A549 (cell line): ENCODE results near the gene BBIP1. TPM values are rescaled to one million over a fixed set of nuclear protein-coding genes. Genes with fewer than 3 reads are reported as not detected.
A peak's percentile ranks its signal among the peaks of the same experiment; 100 is the strongest.

Experiments
- ATAC-seq, 2 experiments: fragments of 200-7000 bp in 1 of 2; fragments of >200 bp in 1 of 2; cut with Nextera tagmentation in 1 of 2; cut with Tn5 transposase in 1 of 2; 3 replicates each; pipeline versions ENCODE4 v1.8.0 to v1.9.1; 2018 to 2020; ENCODE audit warnings: mild to moderate bottlenecking in 1 of 2, moderate library complexity in 1 of 2
- CTCF ChIA-PET: fragments of 300-600 bp; sonication (Branson Sonifier 250); formaldehyde crosslinking; extraction: SDS; loops from one replicate; lab custom pipeline; 2021; ENCODE audit warnings: antibody characterized with exemption, inconsistent platforms; lab: Yijun Ruan, JAX
- POLR2A ChIA-PET: fragments of 350-600 bp; formaldehyde crosslinking; extraction: SDS; loops from one replicate; lab custom pipeline; 2021; ENCODE audit warnings: antibody characterized with exemption, inconsistent platforms; lab: Yijun Ruan, JAX
- DNase-seq, 2 experiments: peaks; one replicate each; pipeline versions ENCODE4 v3.0.0 to v3.0.0-alpha.2; 2011 to 2016; ENCODE audit warnings: low read depth in 1 of 2, low spot score in 1 of 2
- FAIRE-seq: peaks from 2 replicates; lab custom pipeline; 2011; peaks lifted over from hg19 to GRCh38; lab: Jason Lieb, UNC
- H3K27ac ChIP-seq, 2 experiments: fragments of >200 bp; sonication (Bioruptor Twin); formaldehyde crosslinking; 3 replicates each; pipeline ENCODE4 v1.5.1; 2016 to 2017
- H3K4me1 ChIP-seq: fragments of >200 bp; sonication (Bioruptor Twin); formaldehyde crosslinking; 3 replicates; pipeline ENCODE4 v1.6.1; 2016
- H3K4me2 ChIP-seq: fragments of >200 bp; sonication (Bioruptor Twin); formaldehyde crosslinking; 3 replicates; pipeline ENCODE4 v1.6.1; 2016
- H3K4me3 ChIP-seq: fragments of >200 bp; sonication (Bioruptor Twin); formaldehyde crosslinking; 3 replicates; pipeline ENCODE4 v1.5.1; 2016
- H3K9me3 ChIP-seq: fragments of >200 bp; sonication (Bioruptor Twin); formaldehyde crosslinking; 3 replicates; pipeline ENCODE4 v1.6.1; 2016
- BHLHE40 ChIP-seq: IDR thresholded peaks from 2 replicates; pipeline ENCODE4 v1.6.1; 2012; ENCODE audit warnings: low read depth, low read length, inconsistent platforms
- CBX2 ChIP-seq: fragments of 200-600 bp; sonication (generic); IDR thresholded peaks from 2 replicates; pipeline ENCODE4 v1.6.1; 2016; ENCODE audit warnings: low read depth, mild to moderate bottlenecking, borderline replicate concordance
- CEBPB ChIP-seq, 2 experiments: fragments of >200 bp in 1 of 2; sonication (Bioruptor Twin) in 1 of 2; formaldehyde crosslinking in 1 of 2; IDR thresholded peaks; 2 replicates each; pipeline ENCODE4 v1.6.1; 2012 to 2016
- CHD2 ChIP-seq: fragments of 150-350 bp; IDR thresholded peaks from 2 replicates; pipeline ENCODE4 v1.6.1; 2014; ENCODE audit warnings: low read length; ENCODE audit not compliant: partially characterized antibody
- CHD4 ChIP-seq: fragments of 200-600 bp; sonication (generic); IDR thresholded peaks from 2 replicates; pipeline ENCODE4 v1.6.1; 2016; ENCODE audit warnings: antibody characterized with exemption, mild to moderate bottlenecking, borderline replicate concordance
- HOXB13 ChIP-seq: fragments of 250-450 bp; sonication (Bioruptor Pico); IDR thresholded peaks from 2 replicates; pipeline ENCODE4 v1.5.0; 2020; ENCODE audit warnings: low read depth, mild to moderate bottlenecking, moderate library complexity
- HOXB5 ChIP-seq: fragments of 250-450 bp; sonication (Bioruptor Pico); IDR thresholded peaks from 2 replicates; pipeline ENCODE4 v1.5.0; 2020; ENCODE audit warnings: mild to moderate bottlenecking, moderate library complexity
- JUN ChIP-seq, 2 experiments: fragments of >200 bp; sonication (Bioruptor Twin); formaldehyde crosslinking; IDR thresholded peaks; 2 replicates in 1 of 2; 3 replicates in 1 of 2; pipeline ENCODE4 v1.6.1; 2016 to 2017
- KDM5A ChIP-seq: fragments of 200-600 bp; sonication (generic); IDR thresholded peaks from 2 replicates; pipeline ENCODE4 v1.6.1; 2016; ENCODE audit warnings: antibody characterized with exemption, mild to moderate bottlenecking
- MAFK ChIP-seq: fragments of 450-650 bp; IDR thresholded peaks from 2 replicates; pipeline ENCODE4 v1.6.1; 2014; ENCODE audit not compliant: partially characterized antibody
- PHF8 ChIP-seq: fragments of 200-600 bp; sonication (generic); IDR thresholded peaks from 2 replicates; pipeline ENCODE4 v1.6.1; 2016; ENCODE audit warnings: low read depth, mild to moderate bottlenecking, antibody characterized with exemption, moderate library complexity, borderline replicate concordance
- RNF2 ChIP-seq: fragments of 200-600 bp; sonication (generic); IDR thresholded peaks from 2 replicates; pipeline ENCODE4 v1.6.1; 2016; ENCODE audit warnings: low read depth, mild to moderate bottlenecking, antibody characterized with exemption, moderate library complexity, borderline replicate concordance
- TP53 ChIP-seq: fragments of 250-450 bp; sonication (Bioruptor Pico); IDR thresholded peaks from 2 replicates; pipeline ENCODE4 v1.5.0; 2021; ENCODE audit warnings: mild to moderate bottlenecking, moderate library complexity
- ZC3H11A ChIP-seq: fragments of 450-650 bp; IDR thresholded peaks from 2 replicates; pipeline ENCODE4 v1.6.1; 2014; ENCODE audit warnings: antibody characterized with exemption, mild to moderate bottlenecking
- ZNF302 ChIP-seq: fragments of 250-450 bp; sonication (Bioruptor Pico); IDR thresholded peaks from 2 replicates; pipeline ENCODE4 v1.9.0; 2021; ENCODE audit warnings: inconsistent platforms, mild to moderate bottlenecking, moderate library complexity
- WGBS: methylation state at CpG from one replicate; pipeline ENCODE4 v1.1.6; 2017; ENCODE audit errors: missing lambda C conversion rate; 5-methylcytosine and 5-hydroxymethylcytosine counted together
- polyA plus RNA-seq, 4 experiments: library from polyadenylated mRNA; depleted of rRNA in 3 of 4; stranded (reverse); fragments of >200 nt; fragmentation: RNase III in 1 of 4; extraction: RNeasy Plus Mini Kit Qiagen cat#74134 plus additional on column Dnase treatment in 1 of 4; gene quantifications; 2 replicates in 3 of 4; 3 replicates in 1 of 4; pipeline ENCODE4 v1.2.3, GENCODE V29; 2011 to 2017
- TF ChIP-seq, protein P1 (sequence below): fragments of >200 bp; sonication (Bioruptor Twin); formaldehyde crosslinking; IDR thresholded peaks from 2 replicates; pipeline ENCODE4 v1.6.1; 2016
- TF ChIP-seq, protein P2 (sequence below): fragments of 250-450 bp; sonication (Bioruptor Pico); IDR thresholded peaks from 2 replicates; pipeline ENCODE4 v1.5.0; 2021; ENCODE audit warnings: mild to moderate bottlenecking, moderate library complexity, borderline replicate concordance
- TF ChIP-seq, protein P3 (sequence below): fragments of 450-650 bp; IDR thresholded peaks from 2 replicates; pipeline ENCODE4 v1.6.1; 2014; ENCODE audit warnings: antibody characterized with exemption
- TF ChIP-seq, protein P4 (sequence below): fragments of >200 bp; sonication (Bioruptor Twin); formaldehyde crosslinking; IDR thresholded peaks from 3 replicates; pipeline ENCODE4 v1.5.1; 2016
- TF ChIP-seq, protein P5 (sequence below): fragments of 150-350 bp; IDR thresholded peaks from 2 replicates; pipeline ENCODE4 v1.6.1; 2014; ENCODE audit warnings: low read depth, mild to moderate bottlenecking, low read length

Gene BBIP1
- polyA plus RNA-seq, 2 of the 4 experiments (the other 2 are of a cell fraction) = 57.2 to 83.4 TPM

DNA sequence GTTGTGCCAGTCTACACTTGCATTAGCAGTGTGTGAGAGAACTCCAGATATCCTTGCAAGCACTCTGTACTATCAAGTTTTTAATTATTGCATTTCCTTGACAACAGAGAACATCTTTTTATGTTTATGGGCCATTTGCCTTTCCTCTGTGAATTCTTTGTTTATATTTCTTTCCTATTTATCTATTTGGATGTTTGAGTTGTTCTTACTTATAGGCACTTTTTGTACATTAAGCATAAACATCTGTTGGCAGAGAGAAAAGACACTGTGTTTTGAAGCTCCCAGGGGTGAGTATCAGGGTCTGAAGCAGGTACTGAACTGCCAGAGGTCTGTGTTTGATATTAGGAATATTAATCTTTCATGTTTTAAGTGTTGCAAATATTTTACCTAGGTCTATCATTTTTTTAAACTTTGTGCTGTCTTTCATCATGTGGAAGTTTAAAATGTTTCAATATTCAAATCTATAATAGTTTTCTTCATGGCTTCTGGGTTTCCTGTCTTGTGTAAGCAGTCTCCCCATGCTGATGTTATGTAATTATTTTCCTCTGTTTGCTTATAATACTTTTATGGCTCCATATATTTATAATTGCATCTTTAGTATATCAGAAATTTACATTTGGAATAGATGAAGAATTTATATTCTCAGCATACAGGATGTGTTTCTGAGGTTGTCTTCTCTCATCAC is 64.9 kb downstream of the BBIP1 start:
- Histone ChIP-seq H3K4me3 (no peak overlapping the region), H3K27ac (no peak overlapping the region), H3K9me3 (no peaks in the 10 kb centered on the region), H3K4me1 (peaks cover 12% of the 10 kb centered on the region; the same call in 2 of the 3 replicates), H3K4me2 (no peak overlapping the region)
- ATAC-seq (no peak), FAIRE-seq (no peak), DNase-seq (no peak)
- POLR2A ChIA-PET = no interaction called here
- TF ChIP-seq CEBPB (IDR thresholded peaks at IDR 0.05) (no peak), BHLHE40 (no peak)
- TF ChIP-seq, protein P1, sequence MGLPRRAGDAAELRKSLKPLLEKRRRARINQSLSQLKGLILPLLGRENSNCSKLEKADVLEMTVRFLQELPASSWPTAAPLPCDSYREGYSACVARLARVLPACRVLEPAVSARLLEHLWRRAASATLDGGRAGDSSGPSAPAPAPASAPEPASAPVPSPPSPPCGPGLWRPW = no peak
- TF ChIP-seq, protein P2, sequence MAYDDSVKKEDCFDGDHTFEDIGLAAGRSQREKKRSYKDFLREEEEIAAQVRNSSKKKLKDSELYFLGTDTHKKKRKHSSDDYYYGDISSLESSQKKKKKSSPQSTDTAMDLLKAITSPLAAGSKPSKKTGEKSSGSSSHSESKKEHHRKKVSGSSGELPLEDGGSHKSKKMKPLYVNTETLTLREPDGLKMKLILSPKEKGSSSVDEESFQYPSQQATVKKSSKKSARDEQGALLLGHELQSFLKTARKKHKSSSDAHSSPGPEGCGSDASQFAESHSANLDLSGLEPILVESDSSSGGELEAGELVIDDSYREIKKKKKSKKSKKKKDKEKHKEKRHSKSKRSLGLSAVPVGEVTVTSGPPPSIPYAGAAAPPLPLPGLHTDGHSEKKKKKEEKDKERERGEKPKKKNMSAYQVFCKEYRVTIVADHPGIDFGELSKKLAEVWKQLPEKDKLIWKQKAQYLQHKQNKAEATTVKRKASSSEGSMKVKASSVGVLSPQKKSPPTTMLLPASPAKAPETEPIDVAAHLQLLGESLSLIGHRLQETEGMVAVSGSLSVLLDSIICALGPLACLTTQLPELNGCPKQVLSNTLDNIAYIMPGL (CRISPR knock-in tag) = no peak
- CTCF ChIA-PET = no interaction called here

DNA sequence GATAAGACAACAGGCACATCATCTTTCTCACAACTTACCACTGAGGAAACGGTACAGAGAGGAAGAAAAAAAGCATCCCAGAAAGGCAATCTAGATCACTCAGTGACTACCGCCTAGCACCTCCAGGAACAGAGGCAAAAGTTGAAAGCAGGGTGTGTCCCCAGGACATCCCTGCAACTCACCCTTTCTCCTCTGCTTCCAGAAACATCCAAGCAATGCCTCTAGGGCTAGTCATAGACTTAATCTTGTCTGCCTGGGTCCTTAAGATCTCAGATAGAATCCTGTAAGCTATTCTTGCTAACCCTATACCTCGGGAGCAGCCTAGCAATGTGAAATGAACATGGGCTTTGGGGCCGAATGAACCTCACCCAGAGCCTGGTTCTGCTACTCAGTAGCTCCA is 66.0 kb downstream of the BBIP1 start:
- FAIRE-seq (no peak), ATAC-seq (peak in 1 of 2 experiments; percentile 38; a peak in 2 of 6 replicates), DNase-seq (no peak)
- Histone ChIP-seq H3K4me1 (peaks cover 12% of the 10 kb centered on the region; the same call in 2 of the 3 replicates), H3K4me2 (no peak overlapping the region), H3K4me3 (no peak overlapping the region), H3K27ac (no peak overlapping the region), H3K9me3 (no peaks in the 10 kb centered on the region)
- POLR2A ChIA-PET = no interaction called here
- TF ChIP-seq TP53 (CRISPR knock-in tag) (no peak), KDM5A (no peak), RNF2 (no peak), JUN (IDR thresholded peaks at IDR 0.05) (no peak), HOXB13 (CRISPR knock-in tag) (no peak), CHD4 (no peak), HOXB5 (CRISPR knock-in tag) (no peak), ZNF302 (CRISPR knock-in tag) (no peak), CHD2 (no peak), MAFK (no peak), ZC3H11A (no peak), CBX2 (no peak), BHLHE40 (no peak), PHF8 (no peak), CEBPB (IDR thresholded peaks at IDR 0.05) (no peak)
- TF ChIP-seq, protein P3, sequence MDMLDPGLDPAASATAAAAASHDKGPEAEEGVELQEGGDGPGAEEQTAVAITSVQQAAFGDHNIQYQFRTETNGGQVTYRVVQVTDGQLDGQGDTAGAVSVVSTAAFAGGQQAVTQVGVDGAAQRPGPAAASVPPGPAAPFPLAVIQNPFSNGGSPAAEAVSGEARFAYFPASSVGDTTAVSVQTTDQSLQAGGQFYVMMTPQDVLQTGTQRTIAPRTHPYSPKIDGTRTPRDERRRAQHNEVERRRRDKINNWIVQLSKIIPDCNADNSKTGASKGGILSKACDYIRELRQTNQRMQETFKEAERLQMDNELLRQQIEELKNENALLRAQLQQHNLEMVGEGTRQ = no peak
- TF ChIP-seq, protein P4, sequence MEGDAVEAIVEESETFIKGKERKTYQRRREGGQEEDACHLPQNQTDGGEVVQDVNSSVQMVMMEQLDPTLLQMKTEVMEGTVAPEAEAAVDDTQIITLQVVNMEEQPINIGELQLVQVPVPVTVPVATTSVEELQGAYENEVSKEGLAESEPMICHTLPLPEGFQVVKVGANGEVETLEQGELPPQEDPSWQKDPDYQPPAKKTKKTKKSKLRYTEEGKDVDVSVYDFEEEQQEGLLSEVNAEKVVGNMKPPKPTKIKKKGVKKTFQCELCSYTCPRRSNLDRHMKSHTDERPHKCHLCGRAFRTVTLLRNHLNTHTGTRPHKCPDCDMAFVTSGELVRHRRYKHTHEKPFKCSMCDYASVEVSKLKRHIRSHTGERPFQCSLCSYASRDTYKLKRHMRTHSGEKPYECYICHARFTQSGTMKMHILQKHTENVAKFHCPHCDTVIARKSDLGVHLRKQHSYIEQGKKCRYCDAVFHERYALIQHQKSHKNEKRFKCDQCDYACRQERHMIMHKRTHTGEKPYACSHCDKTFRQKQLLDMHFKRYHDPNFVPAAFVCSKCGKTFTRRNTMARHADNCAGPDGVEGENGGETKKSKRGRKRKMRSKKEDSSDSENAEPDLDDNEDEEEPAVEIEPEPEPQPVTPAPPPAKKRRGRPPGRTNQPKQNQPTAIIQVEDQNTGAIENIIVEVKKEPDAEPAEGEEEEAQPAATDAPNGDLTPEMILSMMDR = no peak
- TF ChIP-seq, protein P5, sequence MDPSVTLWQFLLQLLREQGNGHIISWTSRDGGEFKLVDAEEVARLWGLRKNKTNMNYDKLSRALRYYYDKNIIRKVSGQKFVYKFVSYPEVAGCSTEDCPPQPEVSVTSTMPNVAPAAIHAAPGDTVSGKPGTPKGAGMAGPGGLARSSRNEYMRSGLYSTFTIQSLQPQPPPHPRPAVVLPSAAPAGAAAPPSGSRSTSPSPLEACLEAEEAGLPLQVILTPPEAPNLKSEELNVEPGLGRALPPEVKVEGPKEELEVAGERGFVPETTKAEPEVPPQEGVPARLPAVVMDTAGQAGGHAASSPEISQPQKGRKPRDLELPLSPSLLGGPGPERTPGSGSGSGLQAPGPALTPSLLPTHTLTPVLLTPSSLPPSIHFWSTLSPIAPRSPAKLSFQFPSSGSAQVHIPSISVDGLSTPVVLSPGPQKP = no peak
- CTCF ChIA-PET = interaction anchor here (0.7 to 1.4 kb wide), 3 partner anchors 9 to 1459 kb away, joined by 3 read pairs; no protein-coding TSS in a partner anchor
- WGBS = 74% methylated on average over 4 of the region's 4 CpGs
